Activated naive CD8-positive, alpha-beta T cell treated with anti-CD3 and anti-CD28 coated beads, Interleukin-2, amount 10 ng/mL, durations not matched to agents 7 days and 5 days (primary cell): Measurements from ENCODE around the gene MAN1A1. TPM values are rescaled to one million over a fixed set of nuclear protein-coding genes. Genes with fewer than 3 reads are reported as not detected.
A peak's percentile ranks its signal among the peaks of the same experiment; 100 is the strongest.
"Not testable (repeated sequence)": the region's sequence is repeated elsewhere in the genome, so short reads cannot be mapped to it uniquely, and the experiment has no call there.

Experiments used
- ATAC-seq: fragments of 150-1000 bp; cut with Tn5 transposase; one replicate; pipeline ENCODE4 v1.10.0; 2021; ENCODE audit warnings: low read depth, moderate library complexity
- POLR2A ChIA-PET: fragments of 350-600 bp; sonication (Branson Sonifier 250); formaldehyde crosslinking; loops from one replicate; lab custom pipeline; 2021; ENCODE audit warnings: antibody characterized with exemption; lab: Charles Lee
- DNase-seq: peaks from one replicate; pipeline ENCODE4 v3.0.0; 2021
- H3K27ac Mint-ChIP-seq: one replicate; pipeline ENCODE4 v1.8.0; 2022; ENCODE audit warnings: mild to moderate bottlenecking, mixed read lengths
- H3K27me3 Mint-ChIP-seq: one replicate; pipeline ENCODE4 v1.8.0; 2022; ENCODE audit warnings: mild to moderate bottlenecking, moderate library complexity, mixed read lengths
- H3K36me3 Mint-ChIP-seq: one replicate; pipeline ENCODE4 v1.8.0; 2021; ENCODE audit warnings: mild to moderate bottlenecking, mixed read lengths
- H3K4me1 Mint-ChIP-seq: one replicate; pipeline ENCODE4 v1.8.0; 2021; ENCODE audit warnings: mixed read lengths
- H3K4me3 Mint-ChIP-seq: one replicate; pipeline ENCODE4 v1.8.0; 2022; ENCODE audit warnings: mild to moderate bottlenecking, moderate library complexity, mixed read lengths
- H3K9me3 Mint-ChIP-seq: one replicate; pipeline ENCODE4 v1.8.0; 2021; ENCODE audit warnings: mixed read lengths
- total RNA-seq, 2 experiments: library from RNA; stranded (reverse); gene quantifications; one replicate each; pipeline ENCODE4 v1.2.3, GENCODE V29; 2021

MAN1A1 gene
- total RNA-seq: 10 to 100 TPM; 19.2 to 19.5 TPM

DNA sequence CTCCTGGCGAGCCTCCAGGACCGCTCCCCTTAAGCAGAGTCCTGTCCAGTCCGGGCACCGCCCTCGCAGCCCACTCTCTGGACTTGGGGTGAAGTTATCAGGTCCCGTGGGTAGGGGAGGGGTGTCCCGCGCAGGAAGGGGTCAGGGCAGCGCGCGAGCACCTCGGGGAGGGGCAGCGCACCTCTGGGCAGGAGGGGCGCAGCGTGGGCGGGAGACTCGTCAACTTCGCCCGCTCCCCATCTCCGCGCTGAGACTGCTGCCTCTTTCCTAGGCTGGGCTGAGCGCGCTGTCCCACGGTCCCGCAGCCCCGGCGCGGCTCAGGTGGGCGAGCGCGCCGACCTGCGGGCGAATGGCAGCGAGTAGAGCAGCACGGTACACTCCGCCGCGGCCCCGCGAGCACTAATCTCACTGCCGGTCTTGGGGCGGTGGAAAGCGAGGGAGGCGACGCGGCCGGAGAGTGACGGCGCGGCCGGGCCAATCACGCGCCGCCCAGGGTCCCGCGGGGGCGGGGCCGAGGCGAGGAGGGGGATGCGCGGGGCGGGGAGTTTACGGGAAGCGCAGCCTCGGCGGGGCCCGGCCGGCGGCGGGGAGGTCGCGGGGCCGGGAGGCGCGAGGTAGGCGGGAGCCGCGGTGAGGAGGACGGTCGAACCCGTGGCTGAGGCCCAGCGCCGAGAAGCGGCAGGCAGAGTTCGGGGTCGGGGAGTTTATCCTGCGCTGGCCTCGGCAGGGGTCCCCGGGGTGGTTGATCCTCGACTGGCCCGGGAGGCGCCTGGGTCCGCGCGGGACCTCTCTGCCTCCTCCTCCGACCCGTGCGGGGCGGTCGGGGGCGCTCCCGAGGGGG, at the start of gene MAN1A1:
TSS of gene MAN1A1 (minus strand) at position 401 of the 841 bp plus-strand sequence. CDS start 696 bp downstream, outside the sequence.
- peaks cover 2% of the 10 kb centered on the region for H3K27me3 Mint-ChIP-seq
- H3K27ac Mint-ChIP-seq: peak within 1 kb of the TSS; percentile 88
- H3K4me3 Mint-ChIP-seq: peak within 1 kb of the TSS; percentile 96
- no peaks in the 10 kb centered on the region for H3K9me3 Mint-ChIP-seq
- POLR2A ChIA-PET: interaction anchor here (0.8 to 2.0 kb wide), 5 partner anchors 9 to 456 kb away, joined by 3 to 10 read pairs (median 3); partner anchors contain the start of gene ASF1A
- H3K4me1 Mint-ChIP-seq: peaks cover 38% of the 10 kb centered on the region
- DNase-seq (peak; percentile 97), ATAC-seq (peak; percentile 88)
- H3K36me3 Mint-ChIP-seq: peaks cover 9% of the 10 kb centered on the region

DNA sequence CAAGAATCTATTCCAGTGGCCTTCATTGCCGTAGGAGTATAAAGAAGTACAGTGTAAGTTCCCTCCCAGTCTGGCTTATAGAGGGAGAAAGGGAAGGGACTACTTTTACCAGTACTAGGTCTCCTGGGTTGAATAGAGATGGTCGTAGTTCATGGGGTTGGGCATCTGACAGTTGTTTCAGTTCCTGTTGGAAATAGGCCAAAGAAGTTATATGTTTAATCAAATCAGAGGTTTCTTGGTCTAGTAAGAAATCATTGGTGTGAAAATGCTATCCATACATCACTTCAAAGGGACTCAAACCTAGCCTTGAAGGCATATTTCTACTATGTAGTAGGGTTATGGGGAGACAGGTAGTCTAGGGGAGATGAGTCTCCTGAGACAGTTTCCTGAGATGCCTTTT, 45.6 kb upstream of the MAN1A1 start:
- Mint-ChIP-seq H3K4me3 (no peak overlapping the region), H3K4me1 (no peaks in the 10 kb centered on the region), H3K9me3 (peaks cover 4% of the 10 kb centered on the region), H3K27ac (no peak overlapping the region), H3K36me3 (no peaks in the 10 kb centered on the region), H3K27me3 (no peaks in the 10 kb centered on the region)
- DNase-seq (no peak), ATAC-seq (no peak)
- POLR2A ChIA-PET: no interaction called here

DNA sequence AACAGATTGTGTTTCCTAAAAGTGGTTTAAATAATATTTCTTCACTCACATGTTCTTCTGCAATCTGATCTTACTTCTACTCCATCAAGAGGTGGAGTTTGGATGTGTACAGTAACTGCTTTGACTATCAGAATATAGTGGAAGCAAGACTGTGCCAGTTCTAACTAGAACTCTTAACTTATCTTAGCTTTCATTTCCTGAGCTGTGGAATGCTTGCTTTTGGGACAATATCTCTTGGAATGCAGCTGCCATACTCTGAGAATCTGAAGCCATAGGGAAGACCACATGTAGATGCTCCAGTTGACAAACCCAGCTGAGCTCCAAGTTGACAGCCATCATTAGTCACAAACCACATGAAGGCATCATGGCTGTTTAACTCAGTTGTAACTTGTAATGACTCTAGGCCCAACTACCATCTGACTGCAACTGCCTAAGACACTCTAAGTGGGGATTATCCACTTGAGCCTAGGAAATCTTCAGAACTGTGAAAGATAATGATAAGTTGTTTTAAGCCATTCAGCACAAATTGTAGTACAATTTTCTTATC, 40.8 kb upstream of the MAN1A1 start:
- POLR2A ChIA-PET: no interaction called here
- ATAC-seq (no peak), DNase-seq (no peak)
- no peak overlapping the region for H3K4me3 Mint-ChIP-seq
- H3K27me3 Mint-ChIP-seq: no peaks in the 10 kb centered on the region
- no peaks in the 10 kb centered on the region for H3K9me3 Mint-ChIP-seq
- no peaks in the 10 kb centered on the region for H3K36me3 Mint-ChIP-seq
- H3K27ac Mint-ChIP-seq: no peak overlapping the region
- no peaks in the 10 kb centered on the region for H3K4me1 Mint-ChIP-seq

GRCh38 chr6:119385994-119386393, 36.4 kb upstream of the MAN1A1 start:
- Mint-ChIP-seq H3K36me3 (peaks cover 4% of the 10 kb centered on the region), H3K4me1 (no peaks in the 10 kb centered on the region), H3K9me3 (peaks cover 2% of the 10 kb centered on the region), H3K27me3 (peaks cover under 1% of the 10 kb centered on the region), H3K4me3 (no peak overlapping the region), H3K27ac (no peak overlapping the region)
- POLR2A ChIA-PET: no interaction called here
- DNase-seq: no peak
- ATAC-seq: no peak

- Mint-ChIP-seq H3K9me3 (peaks cover 10% of the 10 kb centered on the region), H3K36me3 (peaks cover 4% of the 10 kb centered on the region), H3K27me3 (peaks cover 3% of the 10 kb centered on the region), H3K4me1 (no peaks in the 10 kb centered on the region), H3K4me3 (no peak overlapping the region), H3K27ac (no peak overlapping the region)
- no peak for DNase-seq
- no peak for ATAC-seq
- POLR2A ChIA-PET: no interaction called here
Measured at GRCh38 chr6:119384444-119384843, 34.9 kb upstream of the MAN1A1 start.

- peaks cover 15% of the 10 kb centered on the region for H3K36me3 Mint-ChIP-seq
- H3K27ac Mint-ChIP-seq: no peak overlapping the region
- ATAC-seq (no peak), DNase-seq (no peak)
- H3K9me3 Mint-ChIP-seq: peaks cover 10% of the 10 kb centered on the region
- H3K4me3 Mint-ChIP-seq: no peak overlapping the region
- peaks cover 3% of the 10 kb centered on the region for H3K27me3 Mint-ChIP-seq
- H3K4me1 Mint-ChIP-seq: no peaks in the 10 kb centered on the region
- POLR2A ChIA-PET: no interaction called here
Measured at GRCh38 chr6:119379809-119380208, 30.2 kb upstream of the MAN1A1 start.

DNA sequence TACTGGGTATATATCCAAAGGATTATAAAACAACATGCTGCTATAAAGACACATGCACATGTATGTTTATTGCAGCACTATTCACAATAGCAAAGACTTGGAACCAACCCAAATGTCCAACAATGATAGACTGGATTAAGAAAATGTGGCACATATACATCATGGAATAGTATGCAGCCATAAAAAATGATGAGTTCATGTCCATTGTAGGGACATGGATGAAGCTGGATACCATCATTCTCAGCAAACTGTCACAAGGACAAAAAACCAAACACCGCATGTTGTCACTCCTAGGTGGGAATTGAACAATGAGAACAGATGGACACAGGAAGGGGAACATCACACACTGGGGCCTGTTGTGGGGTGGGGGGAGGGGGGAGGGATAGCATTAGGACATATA, 27.5 kb upstream of the MAN1A1 start:
- Mint-ChIP-seq H3K9me3 (peaks cover 11% of the 10 kb centered on the region), H3K36me3 (peaks cover 14% of the 10 kb centered on the region)
- DNase-seq, H3K27me3 Mint-ChIP-seq, POLR2A ChIA-PET, H3K4me3 Mint-ChIP-seq, H3K27ac Mint-ChIP-seq, H3K4me1 Mint-ChIP-seq, ATAC-seq: not testable (repeated sequence)

DNA sequence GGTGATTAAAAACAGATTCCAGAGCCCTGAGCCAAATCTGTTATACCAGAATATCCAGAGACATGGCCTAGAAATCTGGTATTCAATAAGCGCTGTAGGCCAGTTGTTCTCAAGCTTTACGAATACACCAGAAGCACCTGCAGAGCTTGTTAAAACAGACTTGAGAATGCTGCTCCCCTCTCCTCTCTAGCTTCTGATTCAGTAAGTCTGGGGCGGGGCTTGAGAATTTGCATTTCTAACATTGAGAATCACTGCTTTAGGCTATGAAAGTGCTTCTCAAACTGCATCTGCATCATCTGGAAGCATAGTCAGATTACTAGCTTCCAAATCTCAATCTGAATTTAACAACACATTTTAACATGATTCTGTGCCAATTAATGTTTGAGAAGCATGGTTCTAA, 20.5 kb upstream of the MAN1A1 start:
- ATAC-seq (no peak), DNase-seq (no peak)
- Mint-ChIP-seq H3K4me3 (no peak overlapping the region), H3K36me3 (peaks cover 13% of the 10 kb centered on the region), H3K9me3 (peaks cover 5% of the 10 kb centered on the region), H3K27me3 (no peaks in the 10 kb centered on the region), H3K27ac (no peak overlapping the region), H3K4me1 (no peaks in the 10 kb centered on the region)
- POLR2A ChIA-PET: no interaction called here

DNA sequence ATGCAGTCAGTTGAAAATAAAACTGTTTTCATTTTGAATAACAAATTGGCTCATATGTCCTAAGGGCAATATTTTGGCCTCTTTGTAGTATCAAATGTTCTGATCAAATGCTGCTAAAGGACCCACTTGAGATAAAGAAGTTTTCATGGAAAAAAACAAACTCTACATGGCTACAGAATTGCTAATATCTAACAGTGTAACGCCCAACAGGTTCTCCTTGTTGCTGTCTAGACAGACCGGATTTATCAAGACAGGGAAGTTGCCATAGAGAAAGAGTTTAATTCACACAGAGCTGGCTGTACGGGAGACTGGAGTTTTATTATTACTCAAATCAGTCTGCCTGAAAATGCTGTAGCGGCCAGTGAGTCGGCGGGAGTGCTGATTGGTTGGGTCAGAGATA, 19.4 kb upstream of the MAN1A1 start:
- no peak overlapping the region for H3K27ac Mint-ChIP-seq
- H3K27me3 Mint-ChIP-seq: no peaks in the 10 kb centered on the region
- no peak overlapping the region for H3K4me3 Mint-ChIP-seq
- POLR2A ChIA-PET: no interaction called here
- peaks cover 5% of the 10 kb centered on the region for H3K9me3 Mint-ChIP-seq
- DNase-seq (no peak), ATAC-seq (no peak)
- no peaks in the 10 kb centered on the region for H3K4me1 Mint-ChIP-seq
- peaks cover 22% of the 10 kb centered on the region for H3K36me3 Mint-ChIP-seq

DNA sequence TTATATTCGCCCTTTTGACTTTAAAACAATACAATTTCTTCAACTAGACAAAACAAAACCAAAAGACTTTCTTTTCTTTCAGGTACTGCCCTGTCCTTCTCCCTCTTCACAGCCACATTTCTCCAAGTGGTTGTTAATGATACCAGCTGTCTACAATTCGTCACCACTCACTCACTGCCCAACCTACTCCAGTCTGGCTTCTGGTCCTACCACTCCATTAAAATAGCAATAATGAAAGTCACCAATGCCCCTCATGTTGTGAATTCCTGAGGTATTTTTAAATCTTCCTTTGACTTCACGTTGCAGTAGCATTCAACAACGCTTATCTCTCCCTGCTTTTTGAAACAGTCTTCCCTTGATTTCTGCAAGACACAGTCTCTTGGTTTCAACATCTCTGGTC, 11.6 kb upstream of the MAN1A1 start:
- POLR2A ChIA-PET: no interaction called here
- ATAC-seq (no peak), DNase-seq (no peak)
- H3K9me3 Mint-ChIP-seq: peaks cover 3% of the 10 kb centered on the region
- H3K36me3 Mint-ChIP-seq: peaks cover 26% of the 10 kb centered on the region
- H3K4me3 Mint-ChIP-seq: no peak overlapping the region
- H3K4me1 Mint-ChIP-seq: peaks cover 14% of the 10 kb centered on the region
- H3K27ac Mint-ChIP-seq: no peak overlapping the region
- no peaks in the 10 kb centered on the region for H3K27me3 Mint-ChIP-seq

DNA sequence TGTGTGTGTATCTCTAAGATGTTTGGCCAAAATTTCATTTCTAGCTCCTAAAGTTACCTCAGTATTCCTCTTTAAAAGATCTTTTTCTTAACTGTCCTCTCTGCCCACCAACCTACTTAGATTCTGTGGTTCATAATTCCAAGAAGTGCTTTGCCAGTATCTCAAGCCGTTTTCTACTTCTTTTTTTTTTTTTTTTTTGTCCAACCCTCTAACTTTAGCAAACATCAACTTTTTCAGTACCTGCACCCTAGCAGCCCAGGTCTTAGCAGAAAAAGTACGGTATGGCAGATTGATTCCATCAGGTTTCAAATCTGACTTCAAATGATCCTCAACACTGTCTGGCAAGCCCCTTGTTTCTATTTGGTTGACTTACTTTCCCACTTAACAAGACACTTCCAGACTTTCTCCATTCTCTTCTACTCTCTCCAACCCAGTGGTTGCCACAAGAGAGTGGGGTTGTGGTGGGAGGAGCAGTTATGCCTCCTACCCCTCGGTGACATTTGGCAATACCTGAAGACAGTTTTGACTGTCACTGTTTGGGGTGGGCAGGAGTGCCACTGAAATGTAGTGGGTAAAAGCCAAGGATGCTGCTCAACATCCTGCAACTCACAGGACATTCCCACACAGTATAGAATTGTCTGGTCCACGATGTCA, 10.8 kb upstream of the MAN1A1 start:
- Mint-ChIP-seq H3K36me3 (peaks cover 22% of the 10 kb centered on the region), H3K27ac (no peak overlapping the region), H3K4me3 (peak overlapping the region; percentile 50), H3K27me3 (no peaks in the 10 kb centered on the region), H3K4me1 (peaks cover 14% of the 10 kb centered on the region), H3K9me3 (peaks cover 3% of the 10 kb centered on the region)
- ATAC-seq (no peak), DNase-seq (no peak)
- POLR2A ChIA-PET: no interaction called here

GRCh38 chr6:119355890-119356289, 6.3 kb upstream of the MAN1A1 start:
- H3K4me1 Mint-ChIP-seq: peaks cover 29% of the 10 kb centered on the region
- no peaks in the 10 kb centered on the region for H3K9me3 Mint-ChIP-seq
- POLR2A ChIA-PET: no interaction called here
- H3K4me3 Mint-ChIP-seq: no peak overlapping the region
- H3K27me3 Mint-ChIP-seq: peaks cover 2% of the 10 kb centered on the region
- H3K27ac Mint-ChIP-seq: no peak overlapping the region
- DNase-seq (no peak), ATAC-seq (no peak)
- H3K36me3 Mint-ChIP-seq: peaks cover 6% of the 10 kb centered on the region

GRCh38 chr6:119355157-119355556, 5.6 kb upstream of the MAN1A1 start:
- H3K36me3 Mint-ChIP-seq: peaks cover 4% of the 10 kb centered on the region
- DNase-seq (no peak), ATAC-seq (no peak)
- H3K9me3 Mint-ChIP-seq: no peaks in the 10 kb centered on the region
- no peak overlapping the region for H3K27ac Mint-ChIP-seq
- peaks cover 2% of the 10 kb centered on the region for H3K27me3 Mint-ChIP-seq
- POLR2A ChIA-PET: no interaction called here
- no peak overlapping the region for H3K4me3 Mint-ChIP-seq
- peaks cover 23% of the 10 kb centered on the region for H3K4me1 Mint-ChIP-seq
